GM21390 (cell line): ENCODE measurements around the gene MANSC1.
A peak's percentile ranks its signal among the peaks of the same experiment; 100 is the strongest.

Experiments used
- ATAC-seq: cut with Tn5 transposase; IDR thresholded peaks from one replicate; pipeline ENCODE4 v1.9.1; 2021; ENCODE audit not compliant: unreplicated experiment

MANSC1 gene

DNA sequence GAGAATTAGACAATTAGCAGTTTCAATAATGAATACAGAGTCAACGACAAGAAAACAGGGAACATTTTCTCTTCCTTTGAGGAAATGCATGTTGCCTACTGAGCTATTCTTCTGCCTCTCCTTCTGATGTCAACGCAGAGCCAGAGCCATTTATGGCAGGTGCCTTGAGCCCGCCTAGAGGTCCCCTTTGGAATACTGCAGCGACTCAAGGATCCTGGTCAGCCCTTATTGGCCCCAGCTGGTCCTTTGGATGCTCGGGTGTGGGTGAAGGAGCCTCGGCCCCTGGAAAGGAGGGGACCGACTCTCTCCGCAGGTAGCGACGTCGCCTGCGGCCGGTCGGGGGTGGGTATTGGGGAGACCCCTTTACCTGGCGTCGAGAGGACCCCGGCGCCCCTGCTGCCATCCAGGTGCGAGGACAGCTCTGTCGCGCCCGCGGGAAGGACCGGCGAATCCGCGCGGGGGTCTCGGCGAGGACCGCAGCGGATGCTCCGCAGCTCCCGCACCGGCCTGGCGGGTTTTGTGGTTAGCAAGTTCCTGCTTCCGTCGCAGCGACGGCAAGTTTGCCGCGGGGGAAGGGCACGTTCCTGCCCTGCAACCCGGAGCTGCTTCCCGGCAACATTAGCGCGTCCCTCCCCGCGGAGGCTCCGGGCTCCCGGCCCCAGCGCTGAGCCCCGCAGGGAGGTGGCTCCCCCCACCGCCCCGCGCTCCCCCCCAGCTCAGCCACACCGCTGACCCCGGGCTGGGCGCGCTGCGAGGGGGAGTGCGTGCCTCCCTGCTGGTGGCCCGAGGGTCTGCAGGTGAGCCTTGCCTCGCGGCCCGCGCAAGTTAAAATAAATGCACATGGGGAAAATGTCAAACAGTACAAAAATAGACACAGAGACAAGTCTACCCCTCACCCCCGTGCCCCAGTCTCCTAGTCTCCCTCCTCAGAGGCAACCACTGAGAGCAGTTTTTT is at the start of gene MANSC1:
MANSC1 (minus strand) TSS at position 532 of the 955 bp plus-strand sequence. CDS start 6,928 bp downstream, outside the sequence.
- no peak for ATAC-seq

DNA sequence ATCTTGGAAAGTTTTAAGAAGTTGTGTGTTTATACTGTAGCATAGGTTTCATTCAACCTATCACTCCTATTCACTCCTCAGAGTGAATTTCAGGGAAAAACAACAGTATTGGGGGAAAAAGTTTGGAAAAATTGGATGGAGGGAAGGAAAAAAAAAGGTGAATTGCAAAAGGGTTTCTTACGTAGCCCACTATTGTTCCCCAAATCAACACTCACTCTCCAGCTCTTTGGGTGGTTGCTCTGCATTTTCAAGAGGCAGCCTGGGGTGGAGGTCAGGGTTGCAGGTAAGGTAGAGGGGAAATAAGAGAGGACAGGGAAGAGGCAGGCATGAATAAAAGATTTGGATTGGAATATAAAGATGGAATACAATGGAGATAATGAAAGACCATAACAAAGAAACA is 49.1 kb upstream of the MANSC1 start:
- no peak for ATAC-seq

DNA sequence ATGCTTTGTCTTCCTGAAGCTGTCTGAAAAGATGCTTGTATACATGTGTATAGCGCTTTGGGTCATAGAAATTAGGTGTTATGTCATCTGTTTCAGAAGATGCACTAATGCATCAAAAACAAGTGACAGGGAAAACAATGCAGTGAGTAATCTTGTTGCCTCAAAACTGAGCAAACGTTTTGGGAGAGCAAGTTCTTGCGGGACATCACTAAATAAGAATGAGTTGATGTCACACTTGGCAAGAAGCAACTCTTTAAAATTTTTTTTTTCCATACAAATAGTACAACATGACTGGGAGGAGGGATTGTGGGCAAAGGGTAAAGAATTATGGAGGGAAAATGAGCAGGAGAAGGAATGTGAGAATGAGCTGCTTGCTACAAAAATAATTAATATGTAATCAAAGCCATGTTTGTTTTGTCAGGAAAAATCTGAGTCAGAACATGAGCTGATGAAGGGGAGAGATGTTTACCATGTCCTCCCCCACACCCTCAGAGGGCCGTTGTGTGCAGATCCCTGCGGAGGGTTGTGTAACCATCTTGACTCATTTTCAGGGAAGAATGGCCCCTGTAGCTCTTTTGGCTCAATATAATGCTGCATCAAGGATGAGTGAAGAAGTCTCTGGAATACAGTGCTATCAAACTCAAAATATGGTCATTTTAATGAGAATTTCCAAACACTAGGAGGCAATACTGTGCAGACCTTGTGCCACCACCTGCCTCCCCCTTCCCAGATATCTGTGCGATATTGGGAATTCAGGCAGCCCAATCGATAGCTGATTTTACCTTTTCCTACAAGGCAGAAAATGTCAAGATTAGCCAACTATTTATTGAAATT is 48.2 kb upstream of the MANSC1 start:
- ATAC-seq, result no peak

DNA sequence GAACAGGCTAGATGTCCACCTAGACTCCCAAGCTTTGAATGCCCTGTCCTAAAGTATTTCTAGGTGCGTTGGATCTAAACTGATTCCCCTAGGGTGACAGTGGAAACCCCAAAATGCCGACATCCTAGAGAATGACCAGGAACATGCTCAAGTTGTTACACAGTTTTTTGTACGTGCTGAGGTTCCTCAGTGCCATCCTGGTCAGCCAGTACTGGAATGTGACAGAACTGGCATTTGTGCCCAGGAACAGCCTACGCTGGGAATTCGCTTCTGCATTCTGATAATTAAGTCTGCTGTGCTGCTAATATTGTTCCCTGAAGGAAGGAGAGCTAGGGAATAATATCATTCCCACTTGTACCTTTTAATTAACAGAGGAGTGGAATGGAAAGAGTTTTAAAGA is 47.1 kb upstream of the MANSC1 start:
- ATAC-seq, result no peak

DNA sequence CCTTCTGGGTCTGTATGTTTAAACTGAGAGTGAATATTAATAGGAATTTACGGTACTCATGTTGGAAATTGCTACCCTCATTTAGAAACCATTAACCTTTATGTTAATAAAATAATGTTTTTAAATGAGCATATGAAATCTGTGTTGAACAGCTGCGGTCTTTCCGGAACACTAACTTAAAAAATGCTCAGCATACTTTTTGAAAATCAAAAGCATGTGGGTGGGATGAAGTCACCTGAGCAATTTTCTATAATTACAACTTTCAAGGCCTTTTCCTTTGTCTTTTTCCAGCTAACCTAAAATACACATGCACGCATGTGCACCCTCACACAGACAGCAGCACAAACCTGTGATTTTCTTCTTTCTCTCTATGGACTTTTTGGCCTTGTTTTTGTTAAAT is 46.7 kb upstream of the MANSC1 start:
- ATAC-seq, result no peak

DNA sequence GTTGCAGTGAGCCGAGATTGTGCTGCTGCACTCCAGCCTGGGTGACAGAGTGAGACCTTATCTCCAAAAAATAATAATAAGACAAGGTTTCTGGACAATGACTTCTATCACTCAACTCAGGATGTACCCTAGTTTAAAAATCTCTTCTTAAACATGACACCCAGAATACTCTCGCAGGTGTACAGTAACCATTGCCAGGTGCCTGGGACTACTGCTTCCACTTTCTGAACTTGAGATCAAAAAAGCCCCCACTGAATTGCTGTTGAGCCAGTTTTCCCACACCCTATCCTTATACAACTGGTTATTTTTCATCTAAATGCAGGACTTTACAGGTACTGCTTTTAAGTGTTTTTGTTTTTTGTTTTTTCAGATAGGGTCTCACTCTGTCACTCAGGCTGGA is 43.1 kb upstream of the MANSC1 start:
- ATAC-seq, result no peak

DNA sequence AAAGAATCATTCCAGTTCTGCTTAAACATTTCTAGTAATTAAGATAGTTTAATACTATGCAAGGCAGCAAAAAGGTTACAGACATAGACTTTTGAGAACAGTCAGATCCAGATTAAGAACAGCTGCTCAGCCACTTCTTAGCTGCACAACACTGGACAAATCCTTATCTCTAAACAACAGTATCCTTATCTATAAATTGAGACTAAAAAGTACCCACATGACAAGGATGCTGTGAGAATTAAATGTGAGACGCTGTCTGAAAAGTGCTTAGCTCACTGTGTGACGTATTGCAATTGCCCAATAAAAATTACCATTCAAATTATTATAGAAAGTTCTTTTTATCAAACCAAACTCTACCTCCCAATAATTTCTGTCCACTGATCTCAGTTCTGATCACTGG is 42.4 kb upstream of the MANSC1 start:
- no peak for ATAC-seq

DNA sequence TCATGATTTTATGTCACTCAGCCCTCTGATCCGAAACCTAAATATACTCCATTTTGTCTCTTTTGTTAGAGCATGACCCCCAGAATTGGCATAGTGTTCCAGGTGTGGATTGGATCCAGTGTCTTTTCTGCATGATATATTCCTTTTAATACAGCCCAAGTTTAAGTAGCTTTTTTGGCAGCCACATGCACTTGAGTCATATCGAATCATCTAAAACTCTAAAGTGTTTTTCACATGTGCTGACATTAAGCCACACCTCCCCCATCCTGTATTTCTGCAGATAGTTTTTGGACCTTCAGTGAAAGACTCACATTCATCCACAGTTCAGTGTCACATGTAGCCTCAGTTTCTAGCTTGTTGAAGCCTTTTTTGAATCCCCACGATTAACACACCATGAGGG is 37.5 kb upstream of the MANSC1 start:
- ATAC-seq, result no peak

DNA sequence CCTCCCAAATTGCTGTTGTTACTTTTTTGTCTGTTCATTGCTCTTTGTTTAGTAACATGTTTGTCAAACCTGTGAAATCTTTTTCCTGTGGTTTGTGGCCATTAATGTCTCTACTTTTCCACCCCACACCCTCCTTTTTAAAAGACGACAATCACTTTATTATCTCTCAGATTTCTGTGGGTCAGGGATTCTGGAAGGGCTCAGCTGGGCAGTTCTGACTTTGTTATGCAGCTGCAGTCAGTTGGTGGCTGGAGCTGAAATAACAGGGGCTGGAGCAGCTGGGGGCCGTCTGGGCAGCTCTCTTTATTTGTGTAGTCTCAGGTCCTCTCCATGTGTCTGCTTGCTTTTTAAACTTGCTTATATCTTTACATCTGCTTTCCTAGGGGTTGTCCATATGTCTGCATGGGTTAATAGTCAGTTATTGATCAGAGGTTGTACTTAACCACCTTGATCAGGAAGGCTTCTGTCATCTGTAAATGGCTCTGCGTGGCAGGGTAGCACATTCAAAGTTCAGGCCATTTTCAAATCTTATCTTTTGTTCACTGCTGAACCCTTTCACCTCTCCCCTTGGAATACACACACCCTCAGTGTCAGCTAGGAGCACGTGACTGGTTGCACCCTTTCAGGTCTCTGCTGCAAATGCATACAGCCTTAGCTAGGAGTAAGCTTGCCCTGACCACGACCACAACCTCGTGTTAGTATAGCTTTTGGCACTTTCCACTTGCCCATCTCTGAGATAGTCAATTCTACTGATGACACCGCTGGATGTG is 34.7 kb upstream of the MANSC1 start:
- ATAC-seq, result no peak

DNA sequence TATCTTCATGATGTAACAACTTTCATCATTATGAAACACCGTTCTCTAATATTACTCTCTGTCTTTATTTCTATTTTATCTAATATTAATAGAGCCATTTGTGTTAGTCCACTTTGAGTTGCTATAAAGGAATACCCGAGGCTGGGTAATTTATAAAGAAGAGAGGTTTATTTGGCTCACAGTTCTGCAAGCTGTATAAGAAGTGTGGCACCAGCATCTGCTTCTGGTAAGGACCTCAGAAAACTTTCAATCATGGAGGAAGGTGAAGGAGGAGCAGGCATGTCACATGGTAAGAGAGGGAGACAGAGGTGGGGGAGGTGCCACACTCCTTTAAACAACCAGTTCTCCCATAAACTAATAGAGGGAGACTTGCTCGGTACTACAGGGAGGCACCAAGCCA is 31.9 kb upstream of the MANSC1 start:
- ATAC-seq, result no peak

DNA sequence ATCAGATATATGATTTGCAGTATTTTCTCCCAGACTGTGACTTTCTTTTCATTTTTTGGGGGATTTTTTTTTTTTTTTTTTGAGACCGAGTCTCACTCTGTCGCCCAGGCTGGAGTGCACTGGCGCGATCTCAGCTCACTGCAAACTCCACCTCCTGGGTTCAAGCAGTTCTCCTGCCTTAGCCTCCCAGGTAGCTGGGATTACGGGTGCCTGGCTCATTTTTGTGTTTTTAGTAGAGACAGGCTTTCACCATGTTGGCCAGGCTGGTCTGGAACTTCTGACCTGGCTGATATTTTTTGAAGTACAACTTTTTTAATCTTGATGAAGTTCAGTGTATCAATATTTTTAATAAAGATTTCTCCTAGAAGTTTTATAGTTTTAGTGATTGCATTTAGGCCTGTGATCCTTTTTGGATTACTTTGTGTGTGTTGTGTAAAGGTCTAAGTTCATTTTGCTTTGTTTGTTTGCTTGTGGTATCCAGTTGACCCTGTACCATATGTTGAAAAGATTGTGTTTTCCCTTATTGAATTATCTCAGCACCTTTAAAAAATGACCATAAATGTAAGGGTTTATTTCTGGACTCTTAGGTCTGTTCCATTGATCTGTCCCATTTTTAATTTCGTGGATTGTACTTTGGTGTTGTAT is 31.0 kb upstream of the MANSC1 start:
- ATAC-seq, result no peak

DNA sequence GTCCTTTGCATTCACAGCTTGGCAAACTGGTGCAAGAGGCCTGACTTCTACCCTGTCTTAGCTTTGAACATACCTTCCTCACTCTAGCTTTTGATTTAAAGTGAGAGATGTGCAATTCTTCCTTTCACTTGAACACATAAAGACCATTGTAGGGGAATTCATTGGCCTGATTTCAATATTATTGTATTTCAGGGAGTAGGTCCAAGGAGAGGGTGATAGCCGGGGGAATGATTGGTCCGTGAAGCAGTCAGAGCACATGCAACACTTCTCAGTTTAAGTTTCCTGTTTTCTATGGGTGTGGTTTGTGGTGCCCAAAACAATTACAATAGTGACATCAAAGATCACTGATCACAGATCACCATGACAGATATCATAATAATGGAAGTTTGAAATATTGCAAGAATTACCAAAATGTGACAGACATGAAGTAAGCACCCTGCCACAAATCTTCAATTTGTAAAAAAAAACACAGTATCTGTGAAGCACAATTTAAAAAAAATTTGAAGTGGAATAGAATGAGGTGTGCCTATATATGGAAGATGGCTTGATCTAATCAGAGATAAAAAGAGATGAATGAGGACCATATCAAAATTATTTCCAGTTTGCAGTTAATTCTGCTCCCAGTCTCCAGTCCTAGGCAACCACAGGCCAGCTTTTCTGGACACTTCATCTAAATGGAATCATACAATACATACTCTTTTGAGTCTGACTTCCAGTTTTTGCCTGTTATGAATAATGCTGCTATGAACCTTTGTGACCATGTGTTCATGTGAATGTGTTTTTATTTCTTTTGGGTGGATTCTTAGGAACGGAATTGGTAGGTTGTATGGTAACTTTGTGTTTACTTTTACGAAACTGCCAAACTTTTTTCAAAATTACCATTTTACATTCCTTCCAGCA is 30.0 kb upstream of the MANSC1 start:
- peak; percentile 72 for ATAC-seq

DNA sequence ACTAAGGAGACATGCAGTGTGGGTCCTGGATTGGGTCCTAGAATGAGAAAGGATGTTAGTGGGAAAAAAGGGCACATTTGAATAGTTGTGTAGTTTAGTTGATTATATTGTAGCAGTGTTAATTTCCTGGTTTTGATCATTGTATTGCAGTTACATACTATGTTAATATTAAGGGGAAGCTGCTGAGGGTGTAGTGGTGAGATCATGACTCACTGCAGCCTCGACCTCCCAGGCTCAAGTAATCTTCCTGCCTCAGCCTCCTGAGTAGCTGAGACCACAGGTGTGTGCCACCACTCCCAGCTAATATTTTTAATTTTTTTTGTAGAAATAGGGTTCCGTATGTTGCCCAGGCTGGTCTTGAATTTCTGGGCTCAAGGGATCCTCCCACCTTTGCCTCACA is 28.6 kb upstream of the MANSC1 start:
- no peak for ATAC-seq

DNA sequence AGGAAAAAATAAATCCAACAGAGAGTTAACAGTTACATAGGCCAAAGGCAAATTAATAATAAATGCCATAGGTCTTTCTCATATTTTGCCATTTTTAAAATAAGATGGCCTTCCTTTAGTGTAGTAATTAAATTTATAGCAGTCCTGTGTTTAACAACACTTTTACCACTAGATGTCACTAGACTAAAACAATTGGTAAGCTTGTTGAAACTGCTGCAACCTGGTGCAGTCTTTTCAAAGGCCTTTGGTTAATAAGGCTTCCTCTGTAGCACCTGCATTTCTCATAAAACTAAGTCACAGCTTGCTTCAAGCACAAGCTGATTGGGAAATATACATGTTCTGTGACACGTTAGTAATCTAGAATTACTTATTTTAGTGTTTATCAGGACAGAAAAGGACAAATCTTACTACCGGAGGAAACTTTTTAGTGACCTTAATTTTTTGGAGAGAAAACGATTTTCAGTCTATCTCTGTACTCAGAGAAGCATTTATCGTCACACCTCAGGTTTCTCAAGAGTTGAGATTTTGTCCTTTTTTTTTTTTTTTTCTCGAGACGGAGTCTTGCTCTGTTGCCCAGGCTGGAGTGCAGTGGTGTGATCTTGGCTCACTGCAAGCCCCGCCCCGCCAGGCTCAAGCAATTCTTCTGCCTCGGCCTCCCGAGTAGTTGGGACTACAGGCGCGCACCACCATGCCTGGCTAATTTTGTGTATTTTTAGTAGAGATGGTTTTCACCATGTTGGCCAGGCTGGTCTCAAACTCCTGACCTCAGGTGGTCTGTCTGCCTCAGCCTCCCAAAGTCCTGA is 26.8 kb upstream of the MANSC1 start:
- peak; percentile 57 for ATAC-seq

DNA sequence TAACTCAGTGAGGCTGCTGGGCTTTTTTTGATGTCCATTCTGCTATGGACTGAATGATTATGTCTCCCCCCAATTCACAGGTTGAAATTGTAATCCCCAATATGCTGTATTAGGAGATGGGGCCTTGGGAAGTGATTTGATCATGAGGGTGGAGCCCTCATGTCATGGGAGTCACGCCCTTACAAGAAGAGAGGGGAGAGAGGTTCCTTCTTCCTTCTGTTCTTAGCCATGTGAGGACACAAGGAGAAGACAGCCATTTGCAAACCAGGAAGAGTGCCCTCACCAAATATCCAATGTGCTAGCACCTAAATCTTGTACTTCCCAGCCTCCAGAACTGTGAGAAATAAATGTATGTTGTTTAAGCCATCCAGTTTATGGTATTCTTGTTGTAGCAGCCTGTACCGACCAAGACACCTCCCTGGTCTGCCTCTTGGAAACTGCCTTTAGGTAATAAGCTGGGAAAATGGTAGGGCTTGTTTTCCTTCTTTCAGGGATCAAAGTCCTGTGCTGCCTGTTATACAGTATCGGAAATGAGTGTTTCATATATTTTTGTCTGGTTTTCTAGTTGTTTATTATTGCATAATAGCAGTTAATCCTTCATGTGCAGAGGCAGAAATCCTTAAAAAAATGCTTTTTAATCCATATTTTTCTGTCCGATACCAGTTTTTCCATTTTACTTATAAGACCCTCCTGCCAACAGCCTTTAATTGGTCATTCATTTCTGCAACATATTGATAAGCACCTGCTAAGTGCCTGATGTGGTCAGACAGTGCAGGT is 23.1 kb upstream of the MANSC1 start:
- ATAC-seq, result no peak

DNA sequence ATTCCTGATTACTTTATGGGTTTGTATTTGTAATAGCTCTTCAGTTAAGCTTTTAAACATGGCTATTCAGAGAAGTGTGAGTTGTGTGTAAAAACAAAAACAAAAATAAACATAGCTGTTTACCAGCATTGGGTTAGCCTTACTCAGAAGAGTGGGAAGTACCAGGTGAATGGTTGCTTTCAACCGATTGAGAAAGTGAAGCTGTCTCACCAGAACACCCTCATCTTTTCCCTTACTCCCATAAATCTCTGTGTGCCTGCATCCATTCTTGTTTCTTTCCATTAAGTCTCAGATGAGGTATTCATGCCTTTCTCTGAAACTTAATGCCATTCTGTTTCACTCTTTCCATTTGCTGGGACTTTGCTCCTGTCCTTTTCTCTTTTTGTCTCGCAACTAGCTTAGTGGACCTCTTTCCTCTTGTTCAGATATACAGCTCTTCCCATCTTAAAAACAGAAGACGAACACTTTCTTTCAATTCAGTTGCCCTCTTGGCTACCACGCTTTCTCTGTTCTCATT is 17.5 kb upstream of the MANSC1 start:
- ATAC-seq, result no peak

DNA sequence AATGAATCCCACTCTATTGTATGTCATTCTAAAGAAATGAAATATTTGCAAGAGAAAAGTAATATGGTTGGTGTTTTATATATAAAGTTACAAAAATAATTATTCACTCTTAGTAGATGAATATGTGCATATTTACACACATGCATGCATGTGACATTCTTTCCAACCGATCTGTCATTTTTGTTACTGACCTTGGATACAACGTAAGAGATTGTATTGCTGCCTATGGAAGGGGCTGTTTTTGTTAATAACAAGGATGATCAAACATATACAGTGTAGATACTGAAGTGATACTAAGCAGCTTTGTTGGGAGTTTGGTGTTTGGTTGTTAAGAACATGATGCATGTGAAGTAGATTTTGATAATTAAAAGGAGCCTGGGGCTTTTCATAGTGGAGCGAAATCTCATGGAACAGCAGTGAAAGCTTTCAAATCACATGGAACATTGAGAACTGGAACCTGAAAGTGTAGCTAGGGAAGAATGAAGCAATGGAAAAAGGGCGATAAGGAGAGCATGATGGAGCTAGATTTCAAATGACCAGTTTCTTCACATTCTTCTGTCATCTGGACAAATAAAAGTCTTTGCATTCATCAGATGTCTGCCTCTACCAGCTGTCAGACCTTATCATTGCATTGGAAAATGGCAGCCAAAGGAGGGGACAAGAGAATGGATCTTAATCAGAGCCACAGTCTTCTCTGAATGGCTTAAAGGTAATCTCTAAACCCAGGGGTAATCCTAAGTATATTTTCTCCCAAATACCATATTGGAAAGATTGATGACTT is 16.8 kb upstream of the MANSC1 start:
- no peak for ATAC-seq
